ENCODE measurements around the gene CCBE1.

CCBE1 gene

DNA sequence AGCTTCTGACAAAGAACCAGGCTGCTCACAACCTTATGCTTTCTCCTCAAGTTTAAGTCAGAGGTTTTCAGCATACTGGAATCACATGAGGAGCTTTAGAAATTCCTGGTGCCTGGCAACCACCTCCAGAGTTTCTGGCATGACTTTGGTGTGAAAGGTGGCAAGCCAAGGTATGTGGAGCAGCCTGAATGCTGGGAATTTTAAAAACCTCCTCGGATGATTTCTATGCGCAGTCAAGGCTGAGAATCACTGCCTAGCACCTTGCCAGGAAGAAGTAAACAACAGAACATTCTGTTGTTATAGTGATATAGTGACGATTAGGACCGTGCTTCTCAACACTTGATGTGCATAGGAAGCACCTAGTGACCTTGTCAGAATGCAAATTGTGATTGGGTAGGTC lies 11.7 kb downstream of the CCBE1 start:
- H3K4me3 ChIP-seq (ENCODE audit: low read depth, low read length), result no peak overlapping the region
- DNase-seq (ENCODE audit: low read depth), result no peak
- TF ChIP-seq, protein P1, sequence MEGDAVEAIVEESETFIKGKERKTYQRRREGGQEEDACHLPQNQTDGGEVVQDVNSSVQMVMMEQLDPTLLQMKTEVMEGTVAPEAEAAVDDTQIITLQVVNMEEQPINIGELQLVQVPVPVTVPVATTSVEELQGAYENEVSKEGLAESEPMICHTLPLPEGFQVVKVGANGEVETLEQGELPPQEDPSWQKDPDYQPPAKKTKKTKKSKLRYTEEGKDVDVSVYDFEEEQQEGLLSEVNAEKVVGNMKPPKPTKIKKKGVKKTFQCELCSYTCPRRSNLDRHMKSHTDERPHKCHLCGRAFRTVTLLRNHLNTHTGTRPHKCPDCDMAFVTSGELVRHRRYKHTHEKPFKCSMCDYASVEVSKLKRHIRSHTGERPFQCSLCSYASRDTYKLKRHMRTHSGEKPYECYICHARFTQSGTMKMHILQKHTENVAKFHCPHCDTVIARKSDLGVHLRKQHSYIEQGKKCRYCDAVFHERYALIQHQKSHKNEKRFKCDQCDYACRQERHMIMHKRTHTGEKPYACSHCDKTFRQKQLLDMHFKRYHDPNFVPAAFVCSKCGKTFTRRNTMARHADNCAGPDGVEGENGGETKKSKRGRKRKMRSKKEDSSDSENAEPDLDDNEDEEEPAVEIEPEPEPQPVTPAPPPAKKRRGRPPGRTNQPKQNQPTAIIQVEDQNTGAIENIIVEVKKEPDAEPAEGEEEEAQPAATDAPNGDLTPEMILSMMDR (IDR thresholded peaks at IDR 0.05; ENCODE audit: control insufficient read depth, extremely low read depth, insufficient read depth), result no peak

DNA sequence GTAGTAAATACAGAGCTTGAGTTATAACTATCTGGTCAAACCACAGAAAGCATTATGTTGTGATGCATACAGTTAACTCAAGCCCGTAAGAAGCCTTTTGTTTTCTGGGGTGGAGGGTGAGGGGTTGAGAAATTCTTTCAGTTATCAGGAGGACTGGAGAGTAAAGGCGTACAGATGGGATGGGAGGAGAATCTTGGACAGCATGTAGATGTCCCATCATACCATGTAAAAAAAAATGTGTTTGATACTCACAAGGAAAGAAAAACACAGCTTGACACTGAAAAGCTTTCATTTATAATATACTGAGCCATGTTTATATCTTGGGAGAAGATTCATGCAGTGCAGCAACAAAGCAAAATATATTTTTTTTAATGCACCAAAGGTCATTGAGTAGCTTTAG lies 12.4 kb downstream of the CCBE1 start:
- no peak for DNase-seq (ENCODE audit: low read depth)
- TF ChIP-seq, protein P1 (IDR thresholded peaks at IDR 0.05; ENCODE audit: control insufficient read depth, extremely low read depth, insufficient read depth), result no peak
- no peak overlapping the region for H3K4me3 ChIP-seq (ENCODE audit: low read depth, low read length)

DNA sequence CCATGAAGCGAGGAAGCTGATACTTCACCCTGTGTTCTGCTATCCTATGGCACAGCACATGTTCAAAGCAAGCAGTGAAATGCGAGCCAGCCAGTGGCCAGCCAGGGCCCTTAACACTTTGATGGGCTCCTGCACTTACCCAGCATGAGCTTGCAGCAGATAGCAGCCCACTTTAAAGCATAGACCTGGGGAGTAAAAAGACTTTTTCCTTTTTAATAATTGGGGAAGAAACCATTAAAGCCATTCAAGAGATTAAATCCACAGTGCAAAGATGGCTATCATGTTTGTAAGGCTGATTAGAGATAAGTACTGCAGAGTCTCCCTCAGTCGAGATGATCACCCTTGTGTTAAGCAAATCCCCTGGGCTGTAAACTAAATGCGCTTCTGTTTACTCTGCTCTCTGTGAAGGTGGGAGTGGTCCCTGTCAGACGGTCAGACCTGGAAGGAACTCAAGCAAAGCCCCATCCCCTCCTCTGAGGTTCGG lies 15.7 kb downstream of the CCBE1 start:
- TF ChIP-seq, protein P1 (IDR thresholded peaks at IDR 0.05; ENCODE audit: control insufficient read depth, extremely low read depth, insufficient read depth), result no peak
- DNase-seq (ENCODE audit: low read depth), result no peak
- no peak overlapping the region for H3K4me3 ChIP-seq (ENCODE audit: low read depth, low read length)

DNA sequence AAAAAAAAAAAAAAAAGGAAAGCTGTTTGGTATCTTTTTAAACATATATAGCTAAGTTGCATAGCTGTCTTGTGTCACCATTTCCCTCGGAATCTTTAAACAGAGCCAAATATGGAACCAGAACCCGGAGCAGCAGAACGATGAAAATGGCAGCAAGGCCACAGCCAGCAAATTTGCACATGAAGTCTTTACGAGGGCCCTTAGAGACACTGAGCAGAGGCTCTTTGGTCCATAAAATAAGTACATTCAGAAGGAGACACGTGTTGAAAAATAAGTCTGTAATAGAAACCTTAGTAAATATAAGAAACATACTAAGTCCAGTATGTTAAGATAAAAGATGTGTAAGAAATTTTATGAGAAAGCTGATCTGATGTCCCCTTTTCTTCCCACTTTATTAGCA lies 16.2 kb downstream of the CCBE1 start:
- no peak overlapping the region for H3K4me3 ChIP-seq (ENCODE audit: low read depth, low read length)
- DNase-seq (ENCODE audit: low read depth), result no peak
- TF ChIP-seq, protein P1 (IDR thresholded peaks at IDR 0.05; ENCODE audit: control insufficient read depth, extremely low read depth, insufficient read depth), result no peak

DNA sequence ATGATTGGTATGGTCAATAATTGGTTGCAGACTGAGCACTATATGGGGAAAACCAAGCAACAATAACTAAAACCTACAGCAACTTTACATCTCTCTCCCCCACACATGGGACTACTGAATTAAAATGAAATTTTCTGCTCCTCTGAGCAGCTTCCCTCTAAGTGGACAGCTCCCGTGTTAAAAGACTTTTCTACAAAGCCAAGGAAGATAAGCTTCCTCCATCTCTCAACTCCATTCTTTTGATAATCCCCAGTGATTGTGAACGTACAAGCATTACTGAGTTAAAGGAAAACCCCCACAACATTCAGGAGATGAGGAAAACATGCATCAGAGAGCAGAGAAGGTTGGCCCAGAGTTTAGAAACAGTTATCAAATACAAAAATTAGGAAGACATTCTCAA lies 21.9 kb downstream of the CCBE1 start:
- no peak overlapping the region for H3K4me3 ChIP-seq (ENCODE audit: low read depth, low read length)
- TF ChIP-seq, protein P1 (IDR thresholded peaks at IDR 0.05; ENCODE audit: control insufficient read depth, extremely low read depth, insufficient read depth), result no peak
- DNase-seq (ENCODE audit: low read depth), result no peak

DNA sequence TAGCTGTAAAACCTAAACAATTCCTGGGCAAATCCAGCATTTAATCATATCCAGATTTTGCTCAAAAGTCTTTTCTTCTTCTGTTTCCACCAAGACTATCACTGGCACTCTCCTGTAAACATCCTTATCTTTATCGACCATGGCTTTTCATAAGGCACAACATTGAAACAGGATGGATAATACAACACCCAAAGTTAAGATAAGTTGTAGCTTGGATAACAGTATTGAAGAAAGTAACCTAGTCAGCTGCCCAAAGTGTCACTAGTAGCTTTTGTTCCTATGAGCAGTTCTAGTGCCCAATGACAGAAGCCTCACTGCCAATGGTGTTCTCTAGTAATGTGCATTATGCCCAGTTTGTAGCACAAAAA lies 22.3 kb downstream of the CCBE1 start:
- no peak for DNase-seq (ENCODE audit: low read depth)
- TF ChIP-seq, protein P1 (IDR thresholded peaks at IDR 0.05; ENCODE audit: control insufficient read depth, extremely low read depth, insufficient read depth), result no peak
- H3K4me3 ChIP-seq (ENCODE audit: low read depth, low read length), result no peak overlapping the region

DNA sequence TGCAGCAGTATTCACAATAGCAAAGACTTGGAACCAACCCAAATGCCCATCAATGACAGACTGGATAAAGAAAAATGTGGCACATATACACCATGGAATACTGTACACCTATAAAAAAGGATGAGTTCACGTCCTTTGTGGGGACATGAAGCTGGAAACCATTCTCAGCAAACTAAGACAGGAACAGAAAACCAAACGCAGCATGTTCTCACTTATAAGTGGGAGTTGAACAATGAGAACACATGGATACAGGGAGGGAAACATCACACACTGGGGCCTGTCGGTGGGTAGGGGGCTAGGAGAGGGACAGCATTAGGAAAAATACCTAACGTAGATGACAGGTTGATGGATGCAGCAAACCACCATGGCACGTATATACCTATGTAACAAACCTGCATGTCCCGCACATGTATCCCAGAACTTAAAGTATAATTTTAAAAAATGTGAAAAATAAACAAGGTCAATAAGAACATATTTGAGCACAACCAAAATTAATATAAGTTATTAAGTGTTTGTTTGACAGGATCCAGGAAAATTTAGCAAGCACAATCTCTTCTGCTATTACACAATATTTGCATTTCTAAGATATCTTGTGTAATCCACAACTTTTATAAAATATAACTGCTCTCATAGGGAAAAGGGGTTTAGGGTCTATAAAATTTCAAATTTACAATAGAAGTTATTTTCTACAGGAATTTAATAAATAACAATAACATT lies 22.9 kb downstream of the CCBE1 start:
- no peak for DNase-seq (ENCODE audit: low read depth)
- H3K4me3 ChIP-seq (ENCODE audit: low read depth, low read length), result no peak overlapping the region
- TF ChIP-seq, protein P1 (IDR thresholded peaks at IDR 0.05; ENCODE audit: control insufficient read depth, extremely low read depth, insufficient read depth), result no peak
